Stimulated activated CD8-positive, alpha-beta memory T cell treated with anti-CD3 and anti-CD28 coated beads, Interleukin-7, amount 100 ng/mL, for 1 hour (primary cell): ENCODE results near the gene GBX1.

Experiments used
- DNase-seq, 2 donors: peaks; one replicate each; pipeline ENCODE4 v3.0.0-alpha.2; 2020; ENCODE audit warnings: low read depth in 2 of 2

Gene GBX1

DNA sequence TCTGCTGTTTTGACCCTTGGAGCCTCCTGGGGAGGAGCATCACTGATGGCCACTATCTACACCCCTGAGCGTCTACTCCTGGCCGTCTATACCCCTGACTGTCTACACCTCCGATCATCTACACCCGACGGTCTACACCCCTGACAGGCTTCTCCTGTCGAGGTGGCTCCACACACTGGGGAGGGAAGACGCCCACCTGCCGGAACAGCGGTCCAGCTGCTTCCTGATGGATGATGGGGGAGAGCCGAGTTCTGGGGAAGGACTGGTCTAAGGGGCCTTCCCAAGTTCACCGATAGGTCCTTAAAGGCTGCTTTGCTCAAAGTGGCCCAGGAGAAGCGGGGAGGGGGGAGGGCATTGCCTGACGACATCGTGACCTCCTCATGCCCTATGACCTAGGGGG lies 39.4 kb downstream of the GBX1 start:
- DNase-seq: no peak

DNA sequence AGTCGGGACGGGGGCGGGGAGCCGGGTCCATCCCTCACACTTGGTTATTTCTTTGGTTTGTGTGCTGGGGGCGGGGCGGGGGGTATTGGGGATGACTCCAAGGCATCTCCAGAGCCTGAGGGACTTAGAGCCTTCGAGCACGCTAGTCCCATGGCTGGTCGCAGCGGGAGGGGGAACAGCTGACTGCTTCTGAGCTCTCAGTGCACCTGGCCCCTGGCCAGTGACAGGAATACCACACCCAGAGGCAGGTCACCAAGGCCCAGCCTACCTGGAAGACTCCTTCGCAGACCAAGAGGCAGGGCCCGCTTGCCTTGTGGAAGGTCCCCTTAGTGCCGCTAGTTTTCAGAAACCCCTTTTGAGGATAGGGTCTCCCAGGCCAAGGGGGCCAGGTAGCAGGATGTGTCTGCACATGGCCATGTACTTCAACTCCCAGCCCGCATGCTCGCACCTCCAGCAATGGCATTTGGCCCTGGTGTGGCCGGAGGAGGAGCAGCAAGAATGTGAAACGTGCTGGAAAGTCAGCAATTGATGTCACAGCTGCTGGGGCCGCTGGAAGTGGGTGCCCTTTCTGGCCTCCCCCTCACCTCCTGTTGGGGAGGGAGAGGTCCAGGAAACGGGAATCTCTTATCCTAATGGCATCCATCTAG lies 40.9 kb downstream of the GBX1 start:
- DNase-seq: no peak

GRCh38 chr7:151125846-151126481 lies 41.5 kb downstream of the GBX1 start:
- no peak for DNase-seq

DNA sequence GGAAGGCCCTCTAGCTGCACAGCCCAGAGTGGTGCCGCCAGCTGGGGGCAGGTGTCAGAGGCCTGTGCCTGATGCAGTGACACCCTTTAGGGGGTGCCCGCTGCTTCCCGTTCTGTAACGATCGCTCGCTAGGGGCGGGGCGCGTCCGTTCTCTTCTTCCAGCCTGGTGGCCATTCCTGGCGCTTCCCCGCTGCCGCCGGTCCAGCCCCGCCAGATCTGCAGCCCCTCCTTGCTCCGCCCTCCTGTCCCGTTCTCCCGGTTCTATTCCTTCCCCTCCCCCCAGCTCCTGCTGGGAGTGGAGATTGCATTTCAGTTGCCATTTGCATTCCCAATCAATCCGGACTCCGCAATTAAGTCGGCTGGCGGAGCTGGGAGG lies 42.0 kb downstream of the GBX1 start:
- no peak for DNase-seq

DNA sequence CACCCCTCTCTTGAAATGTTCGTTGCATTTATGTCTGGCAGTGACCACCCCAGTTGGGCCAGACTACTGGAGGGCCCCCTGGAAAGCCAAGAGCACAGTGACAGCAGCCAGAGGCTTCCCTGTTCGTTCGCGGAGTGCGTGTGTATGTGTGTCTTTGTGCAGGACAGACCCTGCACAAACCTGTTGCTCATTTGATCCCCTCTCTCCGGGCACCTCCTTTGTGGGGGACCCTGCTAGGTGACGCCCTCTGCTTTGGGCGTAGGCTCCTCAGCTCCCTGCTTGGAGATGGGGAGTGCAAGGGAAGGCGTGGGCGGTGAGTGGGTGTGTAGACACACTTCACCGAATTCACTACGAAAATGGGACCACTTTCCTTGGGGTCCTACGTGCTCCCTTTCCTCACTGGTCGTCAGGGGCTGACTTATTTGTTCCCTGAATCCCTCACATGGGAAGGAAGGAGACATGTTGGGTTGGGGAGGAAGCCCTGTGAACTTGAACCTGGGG lies 42.5 kb downstream of the GBX1 start:
- no peak for DNase-seq

GRCh38 chr7:151124481-151124880 lies 43.0 kb downstream of the GBX1 start:
- no peak for DNase-seq

DNA sequence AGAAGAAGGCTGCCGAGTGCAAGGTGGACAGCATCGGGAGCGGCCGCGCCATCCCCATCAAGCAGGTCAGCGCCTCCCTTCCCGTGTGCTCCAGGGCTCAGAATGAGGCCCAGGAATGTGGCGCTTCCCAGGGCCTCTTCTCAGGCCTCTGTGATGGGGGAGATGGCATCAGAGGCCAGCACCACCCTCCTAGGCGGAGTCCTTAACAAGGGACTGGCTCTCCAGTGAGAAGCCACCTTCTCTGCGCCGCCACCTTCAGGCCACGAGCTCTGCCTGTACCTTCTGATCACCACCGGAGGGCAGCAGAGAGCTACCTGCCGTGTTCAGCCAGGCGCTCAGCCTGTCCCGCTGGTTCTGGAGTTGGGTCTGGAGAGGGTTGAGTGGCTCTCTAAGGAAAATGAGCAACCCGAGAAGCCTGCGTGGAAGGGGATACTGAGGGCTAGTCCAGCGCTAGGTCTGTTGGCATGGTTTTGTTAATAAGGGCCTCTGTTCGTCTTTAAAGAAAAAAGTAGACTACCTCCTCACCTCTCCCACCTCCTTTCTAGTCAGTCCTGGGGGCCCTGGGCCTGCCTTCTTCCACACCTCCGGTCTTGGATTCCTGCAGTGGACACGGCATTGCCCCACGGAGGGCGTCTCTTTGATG lies 43.6 kb downstream of the GBX1 start:
- DNase-seq: peak; percentile 59 to 70

GRCh38 chr7:151123158-151123821 lies 44.2 kb downstream of the GBX1 start:
- DNase-seq: no peak

- DNase-seq: no peak
These were observed 44.7 kb downstream of the GBX1 start for GRCh38 chr7:151122796-151123157.

GRCh38 chr7:151122276-151122675 lies 45.2 kb downstream of the GBX1 start:
- DNase-seq: no peak

DNA sequence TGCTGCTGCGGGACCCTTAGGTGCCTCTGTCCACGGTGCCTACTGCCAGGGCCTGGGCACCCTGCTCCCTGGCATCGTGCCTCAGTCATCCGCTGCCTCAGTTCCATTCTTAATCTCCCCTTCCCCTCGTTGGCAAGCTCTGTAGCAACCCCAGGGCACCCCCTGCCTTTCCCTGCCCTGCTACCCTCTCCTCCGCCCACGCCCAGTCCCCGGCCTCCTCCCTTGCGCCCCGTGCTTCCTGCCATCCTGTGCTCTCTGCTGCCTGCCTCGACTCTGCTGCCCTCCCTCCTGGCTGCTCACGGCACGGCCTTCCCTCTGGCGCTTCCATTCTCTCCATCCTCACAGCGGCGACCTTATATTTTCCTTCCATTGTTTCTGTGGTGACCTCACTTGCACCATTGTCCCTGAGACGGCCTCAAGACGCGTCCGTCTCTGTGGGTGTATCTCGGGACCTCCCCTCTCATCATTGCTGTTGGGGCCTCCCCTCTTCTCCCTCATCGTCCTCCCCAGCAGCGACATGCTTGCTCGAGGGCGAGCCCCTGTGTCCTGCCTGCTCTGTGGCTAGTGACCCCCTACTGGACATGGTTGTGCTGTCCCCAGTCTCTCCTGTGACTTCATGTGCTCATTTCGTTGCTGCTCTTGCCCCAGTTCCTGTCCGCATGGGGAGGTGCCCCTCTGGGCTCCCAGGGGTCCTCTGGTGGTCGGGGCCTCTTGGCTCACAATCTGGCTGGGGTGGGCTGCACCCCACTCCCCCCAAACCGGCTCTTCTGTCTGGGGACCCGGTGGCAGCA lies 45.9 kb downstream of the GBX1 start:
- DNase-seq: no peak

DNA sequence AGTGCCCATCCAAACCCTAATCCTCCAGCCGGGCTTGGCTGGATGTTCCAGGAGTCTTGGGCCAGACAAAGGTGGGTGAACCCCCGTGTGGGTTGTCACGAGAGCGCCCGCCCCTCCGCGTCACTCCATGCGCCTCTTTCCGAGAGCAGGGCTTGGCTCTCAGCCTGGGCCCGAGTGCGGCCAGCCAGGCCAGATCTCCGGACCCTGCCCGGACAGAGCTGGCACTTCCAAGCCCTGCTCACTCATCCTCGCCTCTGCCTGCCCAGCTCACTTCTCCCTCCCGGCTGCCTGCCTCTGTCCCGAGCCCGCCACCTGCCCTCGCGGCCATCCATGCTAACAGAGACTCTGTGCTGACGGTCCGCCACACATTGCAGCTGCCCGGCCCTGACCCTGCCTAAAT lies 46.6 kb downstream of the GBX1 start:
- no peak for DNase-seq

DNA sequence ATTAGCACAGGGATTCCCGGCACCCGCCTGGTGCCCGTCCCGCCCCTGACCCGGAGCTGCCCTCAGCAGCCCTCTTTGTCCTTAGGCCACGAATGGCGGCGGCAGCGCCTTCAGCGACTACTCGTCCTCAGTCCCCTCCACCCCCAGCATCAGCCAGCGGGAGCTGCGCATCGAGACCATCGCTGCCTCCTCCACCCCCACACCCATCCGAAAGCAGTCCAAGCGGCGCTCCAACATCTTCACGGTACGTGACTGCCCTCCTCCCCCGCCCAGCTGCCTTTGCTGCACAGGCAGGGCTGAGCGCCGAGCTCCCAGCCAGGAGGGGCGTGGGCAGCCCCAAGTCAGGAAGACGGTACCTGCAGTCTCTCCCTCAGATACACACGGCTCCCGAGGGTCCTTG lies 47.6 kb downstream of the GBX1 start:
- no peak for DNase-seq

DNA sequence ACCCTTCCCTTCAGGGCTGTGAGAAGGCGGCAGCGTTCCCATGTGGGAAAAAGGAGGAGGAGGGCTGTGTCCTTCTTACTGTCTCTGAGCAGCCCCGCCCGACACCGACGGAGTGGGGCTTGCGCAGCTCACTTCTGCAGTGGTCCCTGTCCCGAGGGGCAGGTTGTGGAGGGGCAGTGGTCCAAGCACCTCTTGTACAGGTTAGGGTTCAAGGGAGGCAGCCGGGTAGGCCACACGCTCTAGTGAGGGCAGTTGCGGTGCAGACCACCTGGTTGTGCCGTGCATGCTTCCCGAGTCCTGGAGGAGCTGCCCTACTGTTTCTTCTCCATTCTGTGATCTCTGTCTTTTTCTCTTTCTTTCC lies 48.5 kb downstream of the GBX1 start:
- DNase-seq: no peak

DNA sequence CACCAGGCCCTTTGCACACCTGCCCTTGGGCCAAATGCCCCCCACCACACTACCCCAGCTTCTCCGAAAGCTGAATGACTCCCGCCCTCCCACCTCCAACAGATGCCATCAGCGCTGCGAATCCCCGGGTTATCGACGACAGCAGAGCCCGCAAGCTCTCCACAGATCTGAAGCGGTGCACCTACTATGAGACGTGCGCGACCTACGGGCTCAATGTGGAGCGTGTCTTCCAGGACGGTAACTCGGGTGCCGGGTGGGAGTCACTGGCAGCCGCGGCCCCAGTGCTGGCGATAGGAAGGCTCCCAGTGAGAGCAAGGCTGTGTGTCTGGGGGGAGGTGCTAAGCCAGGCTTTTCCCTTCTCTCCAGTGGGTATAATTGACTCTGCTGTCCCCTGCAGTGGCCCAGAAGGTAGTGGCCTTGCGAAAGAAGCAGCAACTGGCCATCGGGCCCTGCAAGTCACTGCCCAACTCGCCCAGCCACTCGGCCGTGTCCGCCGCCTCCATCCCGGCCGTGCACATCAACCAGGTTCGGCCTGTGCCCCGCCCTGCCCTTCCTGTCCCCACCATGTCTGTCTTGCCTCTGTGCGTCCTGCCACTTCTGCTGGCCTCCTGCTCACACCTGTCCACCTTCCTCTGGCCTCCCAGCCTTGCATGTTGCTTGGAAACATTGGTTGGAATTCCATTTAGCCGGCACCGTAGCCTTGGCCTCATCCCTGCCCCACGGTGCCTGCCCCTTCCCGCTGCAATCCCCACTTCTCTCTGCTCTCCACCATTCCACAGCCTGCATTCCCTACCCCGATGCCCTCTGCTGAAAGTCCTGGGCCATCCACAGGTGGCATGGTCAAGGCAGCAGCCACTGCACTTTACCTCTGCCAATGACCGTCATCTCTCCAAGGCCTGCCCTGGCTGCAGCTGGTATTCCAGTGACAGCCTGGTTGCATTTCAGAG lies 49.1 kb downstream of the GBX1 start:
- DNase-seq: no peak

DNA sequence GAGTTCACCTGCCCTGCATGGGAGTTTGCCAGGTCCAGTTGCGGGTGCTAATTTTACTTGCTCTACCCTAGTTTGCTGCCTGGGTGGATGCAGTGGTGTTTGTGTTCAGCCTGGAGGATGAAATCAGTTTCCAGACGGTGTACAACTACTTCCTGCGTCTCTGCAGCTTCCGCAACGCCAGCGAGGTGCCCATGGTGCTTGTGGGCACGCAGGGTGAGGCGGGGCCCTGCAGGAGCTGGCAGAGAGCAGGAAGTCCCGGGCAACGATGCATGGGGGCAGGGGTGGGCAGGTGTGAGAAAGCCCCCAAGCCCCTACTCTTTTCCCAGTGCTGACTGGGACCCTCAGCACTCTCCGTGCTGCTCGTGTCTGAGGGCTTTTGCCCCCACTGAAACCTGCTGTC lies 49.9 kb downstream of the GBX1 start:
- DNase-seq: no peak

DNA sequence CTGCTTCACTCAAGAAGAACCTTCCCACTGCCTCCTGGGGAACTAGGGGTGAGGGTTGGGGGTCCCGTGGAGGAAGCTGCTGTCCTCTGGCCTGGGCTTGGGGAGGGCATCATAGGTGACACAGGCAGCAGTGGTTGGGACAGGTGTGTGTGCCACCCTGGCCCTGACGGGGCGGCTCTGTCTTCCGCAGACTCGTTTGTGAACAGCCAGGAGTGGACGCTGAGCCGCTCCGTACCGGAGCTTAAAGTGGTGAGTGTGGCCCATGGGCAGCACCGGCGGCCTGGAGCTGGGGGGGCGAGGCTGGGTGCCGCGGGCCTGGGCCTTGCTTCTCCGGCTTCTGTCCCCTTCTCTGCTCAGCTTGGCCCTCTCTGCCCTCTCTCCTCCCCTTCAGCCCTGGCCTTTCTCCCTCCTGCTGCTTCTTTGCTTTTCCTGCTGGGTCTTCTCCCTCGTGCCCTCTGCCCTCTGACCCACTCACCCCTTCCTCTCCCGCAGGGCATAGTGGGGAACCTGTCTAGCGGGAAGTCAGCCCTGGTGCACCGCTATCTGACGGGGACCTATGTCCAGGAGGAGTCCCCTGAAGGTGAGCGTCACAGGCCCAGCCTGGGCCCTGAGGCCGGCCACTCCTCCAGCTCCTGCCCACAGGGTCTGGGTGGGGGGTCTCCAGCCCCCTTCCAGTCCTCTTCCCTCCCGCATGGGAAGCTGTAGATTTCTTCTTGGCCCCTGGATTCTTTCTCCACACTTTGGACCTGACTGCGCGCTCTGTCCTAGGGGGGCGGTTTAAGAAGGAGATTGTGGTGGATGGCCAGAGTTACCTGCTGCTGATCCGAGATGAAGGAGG lies 50.7 kb downstream of the GBX1 start:
- no peak for DNase-seq

DNA sequence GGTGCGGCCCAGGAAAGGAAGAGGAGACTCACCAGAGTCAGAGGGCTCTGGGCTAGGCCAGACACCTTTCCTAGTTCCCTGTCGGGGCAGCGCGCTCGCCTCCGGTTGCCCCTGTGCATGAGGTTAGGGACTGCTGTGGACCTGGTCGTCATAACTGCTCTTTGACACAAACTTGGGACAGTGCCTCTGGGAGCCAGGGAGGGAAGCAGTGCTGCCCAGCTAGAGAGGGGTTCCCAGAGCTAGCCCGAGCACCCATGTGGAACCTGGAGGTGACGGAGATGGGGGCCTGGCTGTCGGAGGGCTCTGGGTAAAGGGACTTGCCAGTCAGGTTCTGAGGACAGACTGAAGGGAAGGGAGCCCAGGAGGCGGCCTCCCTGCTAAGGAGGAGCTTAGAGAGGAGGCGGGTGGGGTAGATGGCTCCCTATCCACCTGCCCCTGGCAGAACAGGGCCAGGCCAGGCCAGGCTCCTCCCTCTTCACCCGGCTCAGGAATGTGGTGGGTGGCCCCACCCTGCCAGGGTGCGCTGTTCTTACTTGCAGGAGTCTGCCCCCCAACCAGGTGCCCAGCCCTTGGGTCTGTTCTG lies 51.6 kb downstream of the GBX1 start:
- DNase-seq: no peak

GRCh38 chr7:151115121-151115835 lies 52.2 kb downstream of the GBX1 start:
- DNase-seq: no peak
